Measurements from ENCODE around the gene SOCS7. TPM values are rescaled to one million over a fixed set of nuclear protein-coding genes. Genes with fewer than 3 reads are reported as not detected.

The SOCS7 gene
- total RNA-seq, 2 experiments from 2014 or later, result 13.7 to 16.9 TPM

- Histone ChIP-seq H3K27ac (ENCODE audit: low read depth in 1 of 2, low read length in 2 of 2) (no peak overlapping the region), H3K4me3 (ENCODE audit: low read length) (no peak overlapping the region), H3K27me3 (ENCODE audit: control insufficient read depth in 1 of 2, insufficient read depth in 2 of 2, low read length in 2 of 2) (peaks cover 0 to 2% of the 10 kb centered on the region in 2 experiments), H3K36me3 (ENCODE audit: insufficient read depth, low read length) (no peaks in the 10 kb centered on the region), H3K9me3 (ENCODE audit: control insufficient read depth in 1 of 2, insufficient read depth in 1 of 2, low read length in 2 of 2) (no peaks in the 10 kb centered on the region), H3K4me1 (ENCODE audit: insufficient read depth, low read length) (no peaks in the 10 kb centered on the region)
- CTCF ChIA-PET, result no interaction called here
- H3K36me3 Mint-ChIP-seq (ENCODE audit: low read depth), result no peaks in the 10 kb centered on the region
- ATAC-seq (ENCODE audit: poor library complexity), result no peak
- no peak overlapping the region for H3K4me3 Mint-ChIP-seq
- DNase-seq, result no peak
- intact Hi-C loops (cut with DNase I, micrococcal nuclease), result no loop called here
- POLR2A ChIA-PET, result no interaction called here
- peaks cover 10% of the 10 kb centered on the region for H3K27me3 Mint-ChIP-seq
- H3K9me3 Mint-ChIP-seq, result no peaks in the 10 kb centered on the region
- H3K27ac Mint-ChIP-seq, result no peak overlapping the region
- H3K4me1 Mint-ChIP-seq (ENCODE audit: low read depth), result no peaks in the 10 kb centered on the region
- no peak for TF ChIP-seq CTCF (IDR thresholded peaks at IDR 0.05)
Observed at GRCh38 chr17:38339891-38340290, 11.8 kb upstream of the SOCS7 start.

GRCh38 chr17:38341035-38341721 is 10.5 kb upstream of the SOCS7 start:
- Histone ChIP-seq H3K27ac (ENCODE audit: low read depth in 1 of 2, low read length in 2 of 2) (no peak overlapping the region), H3K4me3 (ENCODE audit: low read length) (no peak overlapping the region), H3K36me3 (ENCODE audit: insufficient read depth, low read length) (no peaks in the 10 kb centered on the region), H3K27me3 (ENCODE audit: control insufficient read depth in 1 of 2, insufficient read depth in 2 of 2, low read length in 2 of 2) (peaks cover 0 to 2% of the 10 kb centered on the region in 2 experiments), H3K9me3 (ENCODE audit: control insufficient read depth in 1 of 2, insufficient read depth in 1 of 2, low read length in 2 of 2) (no peaks in the 10 kb centered on the region), H3K4me1 (ENCODE audit: insufficient read depth, low read length) (no peaks in the 10 kb centered on the region)
- Mint-ChIP-seq H3K27ac (no peak overlapping the region), H3K27me3 (peaks cover 6% of the 10 kb centered on the region), H3K4me1 (ENCODE audit: low read depth) (no peaks in the 10 kb centered on the region), H3K36me3 (ENCODE audit: low read depth) (no peaks in the 10 kb centered on the region), H3K9me3 (no peaks in the 10 kb centered on the region), H3K4me3 (no peak overlapping the region)
- no peak for TF ChIP-seq CTCF (IDR thresholded peaks at IDR 0.05)
- POLR2A ChIA-PET, result no interaction called here
- intact Hi-C loops (cut with DNase I, micrococcal nuclease), result no loop called here
- no peak for DNase-seq
- CTCF ChIA-PET, result no interaction called here
- ATAC-seq (ENCODE audit: poor library complexity), result no peak

- CTCF ChIA-PET, result no interaction called here
- POLR2A ChIA-PET, result no interaction called here
- H3K4me1 Mint-ChIP-seq (ENCODE audit: low read depth), result no peaks in the 10 kb centered on the region
Observed at GRCh38 chr17:38342886-38343607, 8.6 kb upstream of the SOCS7 start.

More at GRCh38 chr17:38342886-38343607, 8.6 kb upstream of the SOCS7 start:
- Mint-ChIP-seq H3K36me3 (ENCODE audit: low read depth) (no peaks in the 10 kb centered on the region), H3K27me3 (peaks cover 6% of the 10 kb centered on the region), H3K9me3 (no peaks in the 10 kb centered on the region), H3K4me3 (no peak overlapping the region), H3K27ac (no peak overlapping the region)
- ATAC-seq (ENCODE audit: poor library complexity) (no peak), DNase-seq (no peak)
- no peak for TF ChIP-seq CTCF (IDR thresholded peaks at IDR 0.05)
- no peak overlapping the region for H3K4me3 ChIP-seq (ENCODE audit: low read length)
- H3K36me3 ChIP-seq (ENCODE audit: insufficient read depth, low read length), result no peaks in the 10 kb centered on the region
- H3K27ac ChIP-seq (ENCODE audit: low read depth in 1 of 2, low read length in 2 of 2), result no peak overlapping the region
- intact Hi-C loops (cut with DNase I, micrococcal nuclease), result no loop called here
- no peaks in the 10 kb centered on the region for H3K4me1 ChIP-seq (ENCODE audit: insufficient read depth, low read length)
- peaks cover 0 to 2% of the 10 kb centered on the region in 2 experiments for H3K27me3 ChIP-seq (ENCODE audit: control insufficient read depth in 1 of 2, insufficient read depth in 2 of 2, low read length in 2 of 2)
- no peaks in the 10 kb centered on the region for H3K9me3 ChIP-seq (ENCODE audit: control insufficient read depth in 1 of 2, insufficient read depth in 1 of 2, low read length in 2 of 2)

Data from CD4-positive, alpha-beta T cell (primary cell).